ENCODE results near the gene DAPK1.

Gene DAPK1

GRCh38 chr9:87596862-87597261, 99.2 kb downstream of the DAPK1 start:
- DNase-seq = no peak

GRCh38 chr9:87597710-87598443, 100.2 kb downstream of the DAPK1 start:
- no peak for DNase-seq

GRCh38 chr9:87599901-87600610, 102.4 kb downstream of the DAPK1 start:
- DNase-seq = no peak

- no peak for DNase-seq
Observed at GRCh38 chr9:87601176-87601575, 103.5 kb downstream of the DAPK1 start.

- no peak for DNase-seq
Observed at GRCh38 chr9:87601595-87601994, 103.9 kb downstream of the DAPK1 start.

- no peak for DNase-seq
Observed at GRCh38 chr9:87602933-87603643, 105.4 kb downstream of the DAPK1 start.

- no peak for DNase-seq
Observed at GRCh38 chr9:87603854-87604490, 106.3 kb downstream of the DAPK1 start.

- DNase-seq = no peak
Observed at GRCh38 chr9:87604886-87605588, 107.4 kb downstream of the DAPK1 start.

- DNase-seq = no peak
Observed at GRCh38 chr9:87605676-87606075, 108.0 kb downstream of the DAPK1 start.

GRCh38 chr9:87606841-87607521, 109.3 kb downstream of the DAPK1 start:
- DNase-seq = no peak

GRCh38 chr9:87607859-87608258, 110.2 kb downstream of the DAPK1 start:
- DNase-seq = no peak

GRCh38 chr9:87609002-87609401, 111.3 kb downstream of the DAPK1 start:
- no peak for DNase-seq

- no peak for DNase-seq
Observed at GRCh38 chr9:87609486-87609885, 111.8 kb downstream of the DAPK1 start.

- no peak for DNase-seq
Observed at GRCh38 chr9:87610200-87611155, 112.8 kb downstream of the DAPK1 start.

- DNase-seq = no peak
Observed at GRCh38 chr9:87611776-87612175, 114.1 kb downstream of the DAPK1 start.

- no peak for DNase-seq
Observed at GRCh38 chr9:87612536-87612935, 114.9 kb downstream of the DAPK1 start.

- no peak for DNase-seq
Observed at GRCh38 chr9:87613265-87614111, 115.8 kb downstream of the DAPK1 start.

GRCh38 chr9:87614397-87614796, 116.7 kb downstream of the DAPK1 start:
- no peak for DNase-seq

- no peak for DNase-seq
Observed at GRCh38 chr9:87615136-87615535, 117.5 kb downstream of the DAPK1 start.

All from cerebellar nuclear complex (tissue), 1 donor.